Measurements from ENCODE around the gene NCBP2L. TPM values are rescaled to one million over a fixed set of nuclear protein-coding genes. Genes with fewer than 3 reads are reported as not detected.

The NCBP2L gene
- polyA plus RNA-seq, 4 donors: 0.01 to 0.10 TPM; not detected in 2

DNA sequence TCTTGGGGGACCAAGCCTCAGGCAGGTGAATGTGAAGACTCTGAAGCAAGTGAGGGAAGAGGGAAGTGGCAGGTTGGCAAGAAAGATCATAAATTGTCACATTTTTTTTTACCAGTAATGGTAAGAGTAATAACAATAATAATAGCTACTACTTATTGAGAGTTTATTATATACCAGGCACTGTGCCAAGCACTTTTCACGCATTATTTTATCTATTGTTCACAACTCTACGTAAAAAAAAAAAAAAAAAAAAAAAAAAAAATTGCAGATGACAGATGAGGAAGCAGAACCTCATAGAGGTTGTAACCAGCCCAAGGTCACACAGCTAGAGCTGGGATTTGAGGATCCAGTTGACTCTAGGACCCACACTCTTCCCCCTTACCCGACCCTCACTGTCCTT, 42.9 kb upstream of the NCBP2L start:
- Histone ChIP-seq H3K27me3 (ENCODE audit: control insufficient read depth in 3 of 3, insufficient read depth in 3 of 3, low read length in 3 of 3) (no peaks in the 10 kb centered on the region), H3K4me3 (ENCODE audit: low read depth in 1 of 3, low read length in 3 of 3) (no peak overlapping the region), H3K27ac (ENCODE audit: low read depth in 1 of 3, low read length in 2 of 3) (no peak overlapping the region), H3K4me1 (ENCODE audit: control insufficient read depth in 3 of 3, insufficient read depth in 2 of 3, low read depth in 1 of 3, low read length in 2 of 3) (peaks cover 0 to 18% (median 3%) of the 10 kb centered on the region in 3 donors), H3K36me3 (ENCODE audit: control insufficient read depth in 3 of 3, insufficient read depth in 2 of 3, low read depth in 1 of 3, low read length in 3 of 3) (no peaks in the 10 kb centered on the region), H3K9me3 (ENCODE audit: control insufficient read depth in 2 of 2, insufficient read depth in 1 of 2, low read depth in 1 of 2, low read length in 1 of 2) (no peaks in the 10 kb centered on the region)
- 38 to 69% (median 41%) methylated on average over 3 of the region's 3 CpGs for WGBS, 3 donors
- no peak for FAIRE-seq
- DNase-seq: no peak

GRCh38 chrX:107736781-107737531, 40.6 kb upstream of the NCBP2L start:
- H3K4me1 ChIP-seq (ENCODE audit: control insufficient read depth in 3 of 3, insufficient read depth in 2 of 3, low read depth in 1 of 3, low read length in 2 of 3): peaks cover 0 to 24% (median 5%) of the 10 kb centered on the region in 3 donors
- no peak overlapping the region for H3K4me3 ChIP-seq (ENCODE audit: low read depth in 1 of 3, low read length in 3 of 3)
- WGBS, 3 donors: 59 to 62% (median 61%) methylated on average over 8 of the region's 8 CpGs
- DNase-seq (no peak), FAIRE-seq (no peak)
- H3K36me3 ChIP-seq (ENCODE audit: control insufficient read depth in 3 of 3, insufficient read depth in 2 of 3, low read depth in 1 of 3, low read length in 3 of 3): no peaks in the 10 kb centered on the region
- peak overlapping the region in 1 of 3 donors; percentile 34 for H3K27ac ChIP-seq (ENCODE audit: low read depth in 1 of 3, low read length in 2 of 3)
- no peaks in the 10 kb centered on the region for H3K27me3 ChIP-seq (ENCODE audit: control insufficient read depth in 3 of 3, insufficient read depth in 3 of 3, low read length in 3 of 3)
- H3K9me3 ChIP-seq (ENCODE audit: control insufficient read depth in 2 of 2, insufficient read depth in 1 of 2, low read depth in 1 of 2, low read length in 1 of 2): no peaks in the 10 kb centered on the region

GRCh38 chrX:107738272-107738671, 39.3 kb upstream of the NCBP2L start:
- no peaks in the 10 kb centered on the region for H3K36me3 ChIP-seq (ENCODE audit: control insufficient read depth in 3 of 3, insufficient read depth in 2 of 3, low read depth in 1 of 3, low read length in 3 of 3)
- H3K4me1 ChIP-seq (ENCODE audit: control insufficient read depth in 3 of 3, insufficient read depth in 2 of 3, low read depth in 1 of 3, low read length in 2 of 3): peaks cover 0 to 28% (median 5%) of the 10 kb centered on the region in 3 donors
- WGBS, 3 donors: 44 to 78% (median 58%) methylated on average over 3 to 5 of the region's 5 CpGs
- no peaks in the 10 kb centered on the region for H3K9me3 ChIP-seq (ENCODE audit: control insufficient read depth in 2 of 2, insufficient read depth in 1 of 2, low read depth in 1 of 2, low read length in 1 of 2)
- H3K4me3 ChIP-seq (ENCODE audit: low read depth in 1 of 3, low read length in 3 of 3): no peak overlapping the region
- DNase-seq (peak in 1 of 2 donors; percentile 42), FAIRE-seq (no peak)
- no peaks in the 10 kb centered on the region for H3K27me3 ChIP-seq (ENCODE audit: control insufficient read depth in 3 of 3, insufficient read depth in 3 of 3, low read length in 3 of 3)
- peak overlapping the region in 1 of 3 donors; percentile 13 for H3K27ac ChIP-seq (ENCODE audit: low read depth in 1 of 3, low read length in 2 of 3)

DNA sequence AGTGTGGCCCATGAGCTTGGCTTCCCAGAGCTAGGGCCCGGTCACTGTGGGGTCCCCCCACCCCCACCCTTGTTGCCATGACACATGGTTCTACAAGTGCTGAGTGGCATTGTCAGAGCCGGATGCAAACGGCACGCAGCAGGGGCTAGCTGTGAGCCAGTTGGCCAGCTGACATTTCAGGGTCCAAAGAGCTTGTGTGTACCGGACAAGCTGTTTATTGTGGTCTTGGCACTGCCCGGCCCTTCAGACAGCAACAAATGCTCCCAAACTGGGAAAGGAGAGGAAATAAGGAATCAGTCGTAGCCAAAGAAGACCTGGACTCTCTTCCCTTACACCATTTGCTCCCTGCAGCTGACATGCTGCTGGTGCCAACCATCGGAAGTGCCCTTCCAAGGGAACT, 38.8 kb upstream of the NCBP2L start:
- 77 to 81% (median 79%) methylated on average over 6 to 8 of the region's 8 CpGs for WGBS, 3 donors
- no peaks in the 10 kb centered on the region for H3K36me3 ChIP-seq (ENCODE audit: control insufficient read depth in 3 of 3, insufficient read depth in 2 of 3, low read depth in 1 of 3, low read length in 3 of 3)
- peaks cover 0 to 32% (median 2%) of the 10 kb centered on the region in 3 donors for H3K4me1 ChIP-seq (ENCODE audit: control insufficient read depth in 3 of 3, insufficient read depth in 2 of 3, low read depth in 1 of 3, low read length in 2 of 3)
- H3K4me3 ChIP-seq (ENCODE audit: low read depth in 1 of 3, low read length in 3 of 3): no peak overlapping the region
- DNase-seq (no peak), FAIRE-seq (no peak)
- no peak overlapping the region for H3K27ac ChIP-seq (ENCODE audit: low read depth in 1 of 3, low read length in 2 of 3)
- H3K27me3 ChIP-seq (ENCODE audit: control insufficient read depth in 3 of 3, insufficient read depth in 3 of 3, low read length in 3 of 3): no peaks in the 10 kb centered on the region
- no peaks in the 10 kb centered on the region for H3K9me3 ChIP-seq (ENCODE audit: control insufficient read depth in 2 of 2, insufficient read depth in 1 of 2, low read depth in 1 of 2, low read length in 1 of 2)

DNA sequence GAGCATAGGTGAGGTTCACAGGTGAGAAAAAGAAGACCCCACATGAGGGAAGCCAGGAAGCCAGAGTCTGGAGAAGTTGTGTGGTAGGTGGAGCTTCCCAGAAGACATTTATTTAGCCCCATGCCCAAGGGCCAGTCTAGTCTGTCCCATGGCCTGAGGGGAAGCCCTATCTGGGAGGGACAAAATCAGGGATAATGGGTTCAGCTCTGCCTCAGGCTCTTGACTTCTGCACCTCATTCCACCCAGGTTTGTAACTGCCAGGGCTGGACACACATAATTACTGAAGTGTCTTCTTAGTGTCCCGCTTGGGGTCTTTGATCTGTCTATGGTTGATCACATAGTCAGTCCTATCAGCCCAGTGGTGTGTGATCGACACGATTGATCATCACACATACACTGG, 38.0 kb upstream of the NCBP2L start:
- H3K4me3 ChIP-seq (ENCODE audit: low read depth in 1 of 3, low read length in 3 of 3): no peak overlapping the region
- H3K9me3 ChIP-seq (ENCODE audit: control insufficient read depth in 2 of 2, insufficient read depth in 1 of 2, low read depth in 1 of 2, low read length in 1 of 2): no peaks in the 10 kb centered on the region
- WGBS, 3 donors: 87 to 95% (median 90%) methylated on average over 3 of the region's 3 CpGs
- peaks cover 0 to 33% (median 2%) of the 10 kb centered on the region in 3 donors for H3K4me1 ChIP-seq (ENCODE audit: control insufficient read depth in 3 of 3, insufficient read depth in 2 of 3, low read depth in 1 of 3, low read length in 2 of 3)
- FAIRE-seq (no peak), DNase-seq (no peak)
- no peaks in the 10 kb centered on the region for H3K36me3 ChIP-seq (ENCODE audit: control insufficient read depth in 3 of 3, insufficient read depth in 2 of 3, low read depth in 1 of 3, low read length in 3 of 3)
- H3K27ac ChIP-seq (ENCODE audit: low read depth in 1 of 3, low read length in 2 of 3): no peak overlapping the region
- H3K27me3 ChIP-seq (ENCODE audit: control insufficient read depth in 3 of 3, insufficient read depth in 3 of 3, low read length in 3 of 3): no peaks in the 10 kb centered on the region

- Histone ChIP-seq H3K4me3 (ENCODE audit: low read depth in 1 of 3, low read length in 3 of 3) (no peak overlapping the region), H3K4me1 (ENCODE audit: control insufficient read depth in 3 of 3, insufficient read depth in 2 of 3, low read depth in 1 of 3, low read length in 2 of 3) (peaks cover 2 to 38% (median 3%) of the 10 kb centered on the region in 3 donors), H3K36me3 (ENCODE audit: control insufficient read depth in 3 of 3, insufficient read depth in 2 of 3, low read depth in 1 of 3, low read length in 3 of 3) (no peaks in the 10 kb centered on the region), H3K9me3 (ENCODE audit: control insufficient read depth in 2 of 2, insufficient read depth in 1 of 2, low read depth in 1 of 2, low read length in 1 of 2) (no peaks in the 10 kb centered on the region), H3K27ac (ENCODE audit: low read depth in 1 of 3, low read length in 2 of 3) (peak overlapping the region; percentile 56 to 90 (median 87)), H3K27me3 (ENCODE audit: control insufficient read depth in 3 of 3, insufficient read depth in 3 of 3, low read length in 3 of 3) (no peaks in the 10 kb centered on the region)
- DNase-seq (no peak), FAIRE-seq (no peak)
- WGBS, 3 donors: 21 to 52% (median 34%) methylated on average over 7 of the region's 7 CpGs
Observed at GRCh38 chrX:107741404-107741790, 36.1 kb upstream of the NCBP2L start.

DNA sequence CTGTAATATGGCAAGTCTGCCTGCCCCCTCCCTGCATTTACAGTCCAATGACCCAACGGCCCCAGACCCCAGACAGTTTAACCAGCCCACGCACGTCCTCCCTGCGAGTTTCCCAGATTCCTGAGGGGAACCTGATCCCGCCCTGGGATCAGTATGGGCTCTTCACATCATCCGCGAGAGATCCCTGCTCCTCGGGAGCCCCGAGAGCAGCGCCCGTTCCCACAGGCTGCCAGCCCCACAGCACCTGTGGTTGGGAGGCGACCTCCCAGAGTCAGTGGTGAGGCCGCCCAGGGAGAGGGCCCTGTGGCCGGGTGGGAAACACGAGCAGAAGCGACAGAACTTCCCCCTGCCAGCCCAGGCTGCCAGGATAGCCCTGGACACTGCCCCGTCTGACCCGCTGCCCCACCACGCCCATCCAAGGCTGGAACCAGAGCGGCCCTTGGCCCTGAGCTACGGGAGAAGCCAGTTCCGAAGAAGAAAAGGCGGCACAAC, 34.8 kb upstream of the NCBP2L start:
- no peaks in the 10 kb centered on the region for H3K36me3 ChIP-seq (ENCODE audit: control insufficient read depth in 3 of 3, insufficient read depth in 2 of 3, low read depth in 1 of 3, low read length in 3 of 3)
- no peaks in the 10 kb centered on the region for H3K27me3 ChIP-seq (ENCODE audit: control insufficient read depth in 3 of 3, insufficient read depth in 3 of 3, low read length in 3 of 3)
- no peak for FAIRE-seq
- no peak overlapping the region for H3K4me3 ChIP-seq (ENCODE audit: low read depth in 1 of 3, low read length in 3 of 3)
- WGBS, 3 donors: 19 to 54% (median 41%) methylated on average over 22 to 23 of the region's 23 CpGs
- H3K27ac ChIP-seq (ENCODE audit: low read depth in 1 of 3, low read length in 2 of 3): peak overlapping the region; percentile 87 to 94 (median 90)
- peaks cover 2 to 41% (median 3%) of the 10 kb centered on the region in 3 donors for H3K4me1 ChIP-seq (ENCODE audit: control insufficient read depth in 3 of 3, insufficient read depth in 2 of 3, low read depth in 1 of 3, low read length in 2 of 3)
- peak; percentile 30 to 64 for DNase-seq
- no peaks in the 10 kb centered on the region for H3K9me3 ChIP-seq (ENCODE audit: control insufficient read depth in 2 of 2, insufficient read depth in 1 of 2, low read depth in 1 of 2, low read length in 1 of 2)

DNA sequence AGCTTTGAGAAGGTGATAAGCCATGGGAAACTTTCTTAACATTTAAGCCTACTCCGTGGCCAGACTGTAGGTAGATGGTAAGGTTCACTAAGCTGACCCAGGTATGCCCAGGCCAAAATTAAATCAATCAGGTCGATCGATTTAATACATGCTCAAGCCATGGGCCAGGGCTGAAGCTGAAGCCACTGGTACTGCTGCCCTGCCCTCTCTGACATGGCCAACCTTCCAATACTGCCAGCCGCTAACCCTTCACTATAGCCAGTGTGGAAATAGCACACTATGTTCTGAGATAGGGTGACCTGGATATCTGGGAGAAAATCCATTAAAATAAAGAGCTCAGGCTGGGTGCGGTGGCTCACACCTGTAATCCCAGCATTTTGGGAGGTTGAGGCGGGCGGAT, 33.5 kb upstream of the NCBP2L start:
- DNase-seq (no peak), FAIRE-seq (no peak)
- Histone ChIP-seq H3K27ac (ENCODE audit: low read depth in 1 of 3, low read length in 2 of 3) (peak overlapping the region in 2 of 3 donors; percentile 87 to 94), H3K27me3 (ENCODE audit: control insufficient read depth in 3 of 3, insufficient read depth in 3 of 3, low read length in 3 of 3) (no peaks in the 10 kb centered on the region), H3K9me3 (ENCODE audit: control insufficient read depth in 2 of 2, insufficient read depth in 1 of 2, low read depth in 1 of 2, low read length in 1 of 2) (no peaks in the 10 kb centered on the region), H3K4me3 (ENCODE audit: low read depth in 1 of 3, low read length in 3 of 3) (no peak overlapping the region), H3K4me1 (ENCODE audit: control insufficient read depth in 3 of 3, insufficient read depth in 2 of 3, low read depth in 1 of 3, low read length in 2 of 3) (peaks cover 2 to 47% (median 3%) of the 10 kb centered on the region in 3 donors), H3K36me3 (ENCODE audit: control insufficient read depth in 3 of 3, insufficient read depth in 2 of 3, low read depth in 1 of 3, low read length in 3 of 3) (no peaks in the 10 kb centered on the region)
- WGBS, 3 donors: 96 to 99% (median 97%) methylated on average over 7 of the region's 7 CpGs

Data from small intestine (tissue), 7 donors.